Body of pancreas (tissue), 4 donors: Measurements from ENCODE around the gene LCT. TPM values are rescaled to one million over a fixed set of nuclear protein-coding genes. Genes with fewer than 3 reads are reported as not detected.

Experiments used
- ATAC-seq: fragments of 150-250 bp; one replicate; pipeline ENCODE4 v1.9.1; 2016
- DNase-seq, 4 donors: peaks; one replicate each; pipeline ENCODE4 v3.0.0-alpha.2; 2019
- H3K27ac ChIP-seq, 4 donors: fragments of 200-600 bp; sonication (generic); 1 replicate in 3 of 4; 2 replicates in 1 of 4; pipeline versions ENCODE4 v1.5.1 to v1.6.1; 2016 to 2019; ENCODE audit warnings: mild to moderate bottlenecking in 1 of 4, mixed read lengths in 1 of 4, moderate library complexity in 1 of 4
- H3K27me3 ChIP-seq, 2 donors: fragments of 200-600 bp; sonication (generic); one replicate each; pipeline ENCODE4 v1.6.0; 2016; ENCODE audit warnings: mild to moderate bottlenecking in 1 of 2
- H3K36me3 ChIP-seq, 2 donors: fragments of 200-600 bp; sonication (generic); replicated peaks in 1 of 2; 2 replicates each; pipeline ENCODE4 v1.5.1; 2016; ENCODE audit warnings: low read depth in 2 of 2; ENCODE audit not compliant: insufficient read depth in 1 of 2
- H3K4me1 ChIP-seq: fragments of 200-600 bp; sonication (generic); one replicate; pipeline ENCODE4 v1.6.0; 2016
- H3K4me3 ChIP-seq, 2 donors: fragments of 200-600 bp; sonication (generic); 1 replicate in 1 of 2; 2 replicates in 1 of 2; pipeline ENCODE4 v1.5.1; 2016 to 2019
- H3K9me3 ChIP-seq, 3 donors: fragments of 200-600 bp; sonication (generic); 1 replicate in 2 of 3; 2 replicates in 1 of 3; pipeline ENCODE4 v1.5.1; 2016
- POLR2A ChIP-seq, 3 donors: fragments of 450-650 bp; IDR thresholded peaks; one replicate each; pipeline ENCODE4 v1.6.1; 2016; ENCODE audit warnings: antibody characterized with exemption in 3 of 3, mild to moderate bottlenecking in 2 of 3
- WGBS, 2 donors: methylation state at CpG; one replicate each; pipeline ENCODE4 v1.1.5; 2017; 5-methylcytosine and 5-hydroxymethylcytosine counted together
- intact Hi-C: fragments of 100-400 bp; cut with DNase I; formaldehyde crosslinking; loops from one replicate; pipeline ENCODE4 v1.15.1; 2023
- total RNA-seq, 2 donors: library from RNA; depleted of rRNA; stranded (reverse); fragments of >200 nt; gene quantifications; one replicate each; pipeline ENCODE4 v1.1.0, GENCODE V29; 2016
- TF ChIP-seq, protein P1 (sequence below), 7 experiments: fragments of 450-650 bp in 4 of 7; fragments of 200-600 bp in 3 of 7; sonication (generic) in 3 of 7; IDR thresholded peaks; one replicate each; pipeline ENCODE4 v1.5.1; 2016 to 2019; ENCODE audit warnings: antibody characterized with exemption in 7 of 7

LCT gene
- total RNA-seq, 2 donors from 2014 or later: not detected

DNA sequence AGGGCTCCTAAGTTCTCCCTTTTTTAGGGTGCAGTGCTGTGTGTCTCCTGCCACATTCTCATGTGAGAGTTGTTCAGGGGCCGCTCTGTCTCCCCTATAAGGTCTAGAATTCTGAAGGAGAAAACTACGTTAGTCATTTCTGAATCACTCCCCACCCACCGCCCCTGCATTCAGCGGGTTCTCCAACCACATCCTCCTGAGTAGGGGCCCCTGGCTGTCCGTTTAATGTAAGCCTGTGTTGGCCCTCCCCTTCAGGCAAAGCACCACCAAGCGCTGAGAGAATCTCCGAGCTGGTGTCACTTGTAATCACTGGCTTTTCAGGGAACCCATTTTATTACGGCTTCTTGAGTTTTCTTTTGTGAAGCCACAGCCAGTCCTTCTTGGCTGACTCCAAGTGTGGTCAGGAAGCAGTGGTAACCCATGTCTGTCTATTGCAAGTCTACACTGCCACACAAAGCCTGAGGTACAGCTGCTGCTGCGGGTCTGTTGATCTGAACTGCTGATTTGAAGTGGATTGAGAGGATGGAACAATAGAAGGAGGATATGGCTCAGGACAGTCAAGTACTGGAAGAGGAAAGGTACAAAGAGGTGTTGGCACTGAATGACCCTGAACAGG, 16.9 kb downstream of the LCT start:
- no peak for ATAC-seq
- Histone ChIP-seq H3K9me3 (no peaks in the 10 kb centered on the region), H3K36me3 (no peaks in the 10 kb centered on the region), H3K27me3 (no peaks in the 10 kb centered on the region), H3K27ac (no peak overlapping the region), H3K4me3 (no peak overlapping the region), H3K4me1 (no peaks in the 10 kb centered on the region)
- DNase-seq: no peak
- no peak for TF ChIP-seq POLR2A (IDR thresholded peaks at IDR 0.05)
- TF ChIP-seq, protein P1, sequence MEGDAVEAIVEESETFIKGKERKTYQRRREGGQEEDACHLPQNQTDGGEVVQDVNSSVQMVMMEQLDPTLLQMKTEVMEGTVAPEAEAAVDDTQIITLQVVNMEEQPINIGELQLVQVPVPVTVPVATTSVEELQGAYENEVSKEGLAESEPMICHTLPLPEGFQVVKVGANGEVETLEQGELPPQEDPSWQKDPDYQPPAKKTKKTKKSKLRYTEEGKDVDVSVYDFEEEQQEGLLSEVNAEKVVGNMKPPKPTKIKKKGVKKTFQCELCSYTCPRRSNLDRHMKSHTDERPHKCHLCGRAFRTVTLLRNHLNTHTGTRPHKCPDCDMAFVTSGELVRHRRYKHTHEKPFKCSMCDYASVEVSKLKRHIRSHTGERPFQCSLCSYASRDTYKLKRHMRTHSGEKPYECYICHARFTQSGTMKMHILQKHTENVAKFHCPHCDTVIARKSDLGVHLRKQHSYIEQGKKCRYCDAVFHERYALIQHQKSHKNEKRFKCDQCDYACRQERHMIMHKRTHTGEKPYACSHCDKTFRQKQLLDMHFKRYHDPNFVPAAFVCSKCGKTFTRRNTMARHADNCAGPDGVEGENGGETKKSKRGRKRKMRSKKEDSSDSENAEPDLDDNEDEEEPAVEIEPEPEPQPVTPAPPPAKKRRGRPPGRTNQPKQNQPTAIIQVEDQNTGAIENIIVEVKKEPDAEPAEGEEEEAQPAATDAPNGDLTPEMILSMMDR (IDR thresholded peaks at IDR 0.05): no peak
- intact Hi-C loops: no loop called here
- 52 to 62% methylated on average over 9 of the region's 9 CpGs for WGBS, 2 donors

DNA sequence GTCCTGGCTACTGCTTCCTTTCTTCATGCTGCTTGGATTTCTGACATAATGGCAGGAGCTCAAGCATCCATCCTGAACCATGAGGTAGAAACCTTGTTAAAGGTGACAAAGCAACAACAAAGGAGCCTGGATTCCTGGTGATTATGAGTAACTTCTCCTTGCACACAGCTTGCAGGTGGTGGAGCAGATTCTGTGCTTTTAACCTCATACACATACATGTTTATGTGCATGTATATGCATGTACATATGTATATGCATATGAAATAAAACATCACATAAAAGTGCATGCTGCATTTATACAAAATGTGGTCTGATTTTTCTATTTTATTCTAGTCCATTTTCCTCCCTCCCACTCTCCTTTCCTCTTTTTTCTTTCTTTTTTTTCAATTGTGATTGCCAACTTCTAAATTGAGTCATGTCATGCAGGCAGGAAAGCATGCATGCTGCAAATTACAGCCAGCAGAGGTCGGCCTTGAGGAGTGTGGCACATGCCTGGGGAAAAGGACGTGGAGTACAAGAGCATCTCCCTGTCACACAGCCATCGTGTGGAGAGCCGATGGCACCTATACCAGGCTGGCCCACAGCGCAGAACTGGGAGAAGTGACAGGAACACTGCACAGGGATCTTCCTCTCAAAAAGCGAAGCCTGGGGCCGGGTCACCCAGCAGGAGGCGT, 17.9 kb downstream of the LCT start:
- TF ChIP-seq, protein P1 (IDR thresholded peaks at IDR 0.05): no peak
- TF ChIP-seq POLR2A (IDR thresholded peaks at IDR 0.05): no peak
- H3K27me3 ChIP-seq: no peaks in the 10 kb centered on the region
- DNase-seq: no peak
- WGBS, 2 donors: 71 to 73% methylated on average over 8 of the region's 8 CpGs
- intact Hi-C loops: no loop called here
- H3K4me3 ChIP-seq: no peak overlapping the region
- ATAC-seq: no peak
- H3K9me3 ChIP-seq: no peaks in the 10 kb centered on the region
- H3K27ac ChIP-seq: no peak overlapping the region
- H3K4me1 ChIP-seq: no peaks in the 10 kb centered on the region
- H3K36me3 ChIP-seq: no peaks in the 10 kb centered on the region

DNA sequence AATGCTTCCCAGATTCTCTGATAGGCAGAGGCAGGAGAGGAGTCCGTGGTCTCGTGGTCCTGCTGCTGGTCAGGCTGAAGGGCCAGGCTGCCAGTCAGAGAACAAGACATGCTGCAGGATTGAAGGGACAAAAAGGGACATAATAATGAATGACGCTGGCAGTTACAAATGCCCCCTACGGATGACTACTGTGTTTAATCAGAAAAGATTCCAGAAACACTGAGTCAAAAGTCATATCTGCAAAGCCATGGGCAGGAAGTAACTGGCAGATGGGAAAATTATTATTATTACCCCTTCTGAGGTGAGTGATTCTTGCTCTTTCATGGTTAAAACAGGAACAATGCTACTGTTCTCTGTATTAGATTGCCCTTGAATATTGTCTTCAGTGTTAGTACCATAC, 19.0 kb downstream of the LCT start:
- no peak overlapping the region for H3K4me3 ChIP-seq
- no peak overlapping the region for H3K27ac ChIP-seq
- DNase-seq (no peak), ATAC-seq (no peak)
- no peaks in the 10 kb centered on the region for H3K36me3 ChIP-seq
- no peaks in the 10 kb centered on the region for H3K9me3 ChIP-seq
- H3K27me3 ChIP-seq: no peaks in the 10 kb centered on the region
- no peaks in the 10 kb centered on the region for H3K4me1 ChIP-seq
- WGBS, 2 donors: 72 to 76% methylated on average over 4 of the region's 4 CpGs
- intact Hi-C loops: no loop called here
- no peak for TF ChIP-seq POLR2A (IDR thresholded peaks at IDR 0.05)
- TF ChIP-seq, protein P1 (IDR thresholded peaks at IDR 0.05): no peak

DNA sequence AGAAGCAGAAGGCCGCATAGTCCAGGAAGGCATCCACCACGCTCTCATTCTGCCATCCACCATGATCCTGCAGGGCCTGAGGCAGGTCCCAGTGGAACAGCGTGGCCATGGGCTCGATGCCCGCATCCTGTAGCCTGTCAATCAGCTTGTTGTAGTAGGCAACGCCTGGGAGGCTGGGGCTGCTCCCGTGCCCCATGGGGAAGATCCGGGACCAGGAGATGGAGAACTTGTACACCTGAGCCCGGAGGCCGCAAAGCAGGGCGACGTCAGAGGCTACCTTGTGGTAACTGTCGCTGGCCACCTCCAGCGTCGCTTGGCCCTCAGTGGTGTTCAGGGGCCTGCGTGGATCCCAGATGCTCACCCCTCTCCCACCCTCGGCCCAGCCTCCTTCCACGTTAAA, 19.5 kb downstream of the LCT start:
- intact Hi-C loops: no loop called here
- Histone ChIP-seq H3K36me3 (no peaks in the 10 kb centered on the region), H3K9me3 (no peaks in the 10 kb centered on the region), H3K27ac (no peak overlapping the region), H3K4me3 (no peak overlapping the region), H3K4me1 (no peaks in the 10 kb centered on the region), H3K27me3 (no peaks in the 10 kb centered on the region)
- no peak for TF ChIP-seq POLR2A (IDR thresholded peaks at IDR 0.05)
- TF ChIP-seq, protein P1 (IDR thresholded peaks at IDR 0.05): no peak
- ATAC-seq (no peak), DNase-seq (no peak)
- 82 to 100% methylated on average over 5 to 13 of the region's 18 CpGs for WGBS, 2 donors

DNA sequence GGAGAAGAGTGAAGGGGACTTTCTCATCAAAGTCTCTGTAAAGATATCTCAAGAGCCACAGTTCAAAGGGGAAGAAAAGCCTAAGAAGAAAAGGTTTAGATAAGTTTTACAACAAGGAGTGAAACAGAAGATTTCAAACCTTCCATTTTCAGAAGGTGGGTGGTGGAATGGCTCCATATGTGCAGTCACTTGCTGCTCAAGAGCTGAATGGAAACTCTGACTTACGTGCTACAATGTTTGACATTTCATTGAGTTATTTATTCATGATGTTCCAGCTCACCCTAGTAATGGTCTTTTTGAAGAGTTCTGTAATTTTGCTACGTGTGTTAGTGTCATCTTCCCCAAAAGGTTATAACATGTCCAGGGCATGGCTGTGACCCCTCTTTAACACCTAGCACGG, 21.7 kb downstream of the LCT start:
- Histone ChIP-seq H3K4me3 (no peak overlapping the region), H3K27ac (no peak overlapping the region), H3K4me1 (no peaks in the 10 kb centered on the region), H3K27me3 (no peaks in the 10 kb centered on the region), H3K9me3 (no peaks in the 10 kb centered on the region), H3K36me3 (no peaks in the 10 kb centered on the region)
- ATAC-seq (no peak), DNase-seq (no peak)
- 75 to 79% methylated on average over 3 of the region's 3 CpGs for WGBS, 2 donors
- TF ChIP-seq, protein P1 (IDR thresholded peaks at IDR 0.05): no peak
- no peak for TF ChIP-seq POLR2A (IDR thresholded peaks at IDR 0.05)
- intact Hi-C loops: no loop called here
